Measurements from ENCODE around the gene RAMP2.
"Not testable (repeated sequence)": the region's sequence is repeated elsewhere in the genome, so short reads cannot be mapped to it uniquely, and the experiment has no call there.

The RAMP2 gene

GRCh38 chr17:42754782-42755181, 6.2 kb upstream of the RAMP2 start:
- Histone ChIP-seq H3K27me3 (ENCODE audit: insufficient read depth, poor library complexity, severe bottlenecking) (no peaks in the 10 kb centered on the region), H3K4me1 (ENCODE audit: insufficient read depth, poor library complexity, severe bottlenecking) (no peaks in the 10 kb centered on the region), H3K36me3 (ENCODE audit: low read depth) (no peaks in the 10 kb centered on the region), H3K27ac (ENCODE audit: poor library complexity, severe bottlenecking) (no peak overlapping the region), H3K4me3 (ENCODE audit: severe bottlenecking) (no peak overlapping the region), H3K9me3 (ENCODE audit: severe bottlenecking) (no peaks in the 10 kb centered on the region)
- TF ChIP-seq CTCF (IDR thresholded peaks at IDR 0.05; ENCODE audit: poor library complexity, severe bottlenecking): no peak
- no peak for DNase-seq (ENCODE audit: low spot score)
- ATAC-seq (ENCODE audit: low read depth): peak; percentile 59

GRCh38 chr17:42759982-42760651, 910 bp upstream of the RAMP2 start:
- H3K9me3 ChIP-seq (ENCODE audit: severe bottlenecking): no peaks in the 10 kb centered on the region
- DNase-seq (ENCODE audit: low spot score) (no peak), ATAC-seq (ENCODE audit: low read depth) (no peak)
- H3K36me3 ChIP-seq (ENCODE audit: low read depth): no peaks in the 10 kb centered on the region
- H3K27me3 ChIP-seq (ENCODE audit: insufficient read depth, poor library complexity, severe bottlenecking): peaks cover 8% of the 10 kb centered on the region
- H3K4me3 ChIP-seq (ENCODE audit: severe bottlenecking): no peak overlapping the region
- H3K4me1 ChIP-seq (ENCODE audit: insufficient read depth, poor library complexity, severe bottlenecking): no peaks in the 10 kb centered on the region
- no peak for TF ChIP-seq CTCF (IDR thresholded peaks at IDR 0.05; ENCODE audit: poor library complexity, severe bottlenecking)
- no peak overlapping the region for H3K27ac ChIP-seq (ENCODE audit: poor library complexity, severe bottlenecking)

- H3K9me3 ChIP-seq (ENCODE audit: severe bottlenecking): no peaks in the 10 kb centered on the region
- no peaks in the 10 kb centered on the region for H3K4me1 ChIP-seq (ENCODE audit: insufficient read depth, poor library complexity, severe bottlenecking)
- ATAC-seq (ENCODE audit: low read depth) (no peak), DNase-seq (ENCODE audit: low spot score) (no peak)
- H3K4me3 ChIP-seq (ENCODE audit: severe bottlenecking): peak overlapping the region; percentile 27
- no peak overlapping the region for H3K27ac ChIP-seq (ENCODE audit: poor library complexity, severe bottlenecking)
- H3K36me3 ChIP-seq (ENCODE audit: low read depth): no peaks in the 10 kb centered on the region
- peaks cover 8% of the 10 kb centered on the region for H3K27me3 ChIP-seq (ENCODE audit: insufficient read depth, poor library complexity, severe bottlenecking)
- TF ChIP-seq CTCF (IDR thresholded peaks at IDR 0.05; ENCODE audit: poor library complexity, severe bottlenecking): no peak
Observed at GRCh38 chr17:42761638-42762037, 611 bp downstream of the RAMP2 start.

- ATAC-seq (ENCODE audit: low read depth): no peak
- no peak for TF ChIP-seq CTCF (IDR thresholded peaks at IDR 0.05; ENCODE audit: poor library complexity, severe bottlenecking)
- H3K27me3 ChIP-seq (ENCODE audit: insufficient read depth, poor library complexity, severe bottlenecking): no peaks in the 10 kb centered on the region
- no peaks in the 10 kb centered on the region for H3K4me1 ChIP-seq (ENCODE audit: insufficient read depth, poor library complexity, severe bottlenecking)
- no peaks in the 10 kb centered on the region for H3K9me3 ChIP-seq (ENCODE audit: severe bottlenecking)
- no peak for DNase-seq (ENCODE audit: low spot score)
- no peak overlapping the region for H3K27ac ChIP-seq (ENCODE audit: poor library complexity, severe bottlenecking)
- H3K4me3 ChIP-seq (ENCODE audit: severe bottlenecking): no peak overlapping the region
- no peaks in the 10 kb centered on the region for H3K36me3 ChIP-seq (ENCODE audit: low read depth)
Observed at GRCh38 chr17:42766124-42766523, 5.1 kb downstream of the RAMP2 start.

- Histone ChIP-seq H3K27me3 (ENCODE audit: insufficient read depth, poor library complexity, severe bottlenecking) (no peaks in the 10 kb centered on the region), H3K4me1 (ENCODE audit: insufficient read depth, poor library complexity, severe bottlenecking) (no peaks in the 10 kb centered on the region), H3K27ac (ENCODE audit: poor library complexity, severe bottlenecking) (no peak overlapping the region), H3K4me3 (ENCODE audit: severe bottlenecking) (no peak overlapping the region), H3K9me3 (ENCODE audit: severe bottlenecking) (no peaks in the 10 kb centered on the region), H3K36me3 (ENCODE audit: low read depth) (no peaks in the 10 kb centered on the region)
- no peak for ATAC-seq (ENCODE audit: low read depth)
- DNase-seq (ENCODE audit: low spot score): no peak
- TF ChIP-seq CTCF (IDR thresholded peaks at IDR 0.05; ENCODE audit: poor library complexity, severe bottlenecking): no peak
Observed at GRCh38 chr17:42767512-42767911, 6.5 kb downstream of the RAMP2 start.

GRCh38 chr17:42768006-42768405, 7.0 kb downstream of the RAMP2 start:
- not testable (repeated sequence) for H3K27me3 ChIP-seq (ENCODE audit: insufficient read depth, poor library complexity, severe bottlenecking); DNase-seq (ENCODE audit: low spot score); H3K36me3 ChIP-seq (ENCODE audit: low read depth); H3K27ac ChIP-seq (ENCODE audit: poor library complexity, severe bottlenecking); H3K9me3 ChIP-seq (ENCODE audit: severe bottlenecking); H3K4me1 ChIP-seq (ENCODE audit: insufficient read depth, poor library complexity, severe bottlenecking); H3K4me3 ChIP-seq (ENCODE audit: severe bottlenecking); ATAC-seq (ENCODE audit: low read depth)

GRCh38 chr17:42769964-42770363, 8.9 kb downstream of the RAMP2 start:
- H3K27me3 ChIP-seq (ENCODE audit: insufficient read depth, poor library complexity, severe bottlenecking); DNase-seq (ENCODE audit: low spot score); ATAC-seq (ENCODE audit: low read depth); H3K36me3 ChIP-seq (ENCODE audit: low read depth); H3K4me1 ChIP-seq (ENCODE audit: insufficient read depth, poor library complexity, severe bottlenecking); H3K27ac ChIP-seq (ENCODE audit: poor library complexity, severe bottlenecking); H3K4me3 ChIP-seq (ENCODE audit: severe bottlenecking); H3K9me3 ChIP-seq (ENCODE audit: severe bottlenecking): not testable (repeated sequence)
